Heart left ventricle (tissue), 16 donors: ENCODE measurements around the gene TSPAN13. TPM values are rescaled to one million over a fixed set of nuclear protein-coding genes. Genes with fewer than 3 reads are reported as not detected.

Experiments used
- ATAC-seq, 4 donors: fragments of 200-7000 bp; cut with Tn5 transposase; one replicate each; pipeline ENCODE4 v1.9.1; 2020 to 2022; ENCODE audit warnings: moderate library complexity in 4 of 4, mild to moderate bottlenecking in 3 of 4, moderate number of reproducible peaks in 1 of 4
- DNase-seq, 5 donors: peaks; one replicate each; pipeline ENCODE4 v3.0.0-alpha.2; 2020
- H3K27ac ChIP-seq, 12 donors: fragments of 200-600 bp; sonication (generic) in 4 of 12; one replicate each; pipeline versions ENCODE4 v1.5.0 to v1.8.0; 2016 to 2022; ENCODE audit warnings: mild to moderate bottlenecking in 2 of 12
- H3K27me3 ChIP-seq, 9 donors: fragments of 200-600 bp; sonication (generic) in 2 of 9; one replicate each; pipeline versions ENCODE4 v1.5.1 to v1.8.0; 2016 to 2022; ENCODE audit warnings: mild to moderate bottlenecking in 3 of 9
- H3K36me3 ChIP-seq, 9 donors: fragments of 200-600 bp; sonication (generic) in 2 of 9; one replicate each; pipeline versions ENCODE4 v1.5.0 to v1.8.0; 2018 to 2022; ENCODE audit warnings: mild to moderate bottlenecking in 2 of 9
- H3K4me1 ChIP-seq, 12 donors: fragments of 200-600 bp; sonication (generic) in 4 of 12; one replicate each; pipeline versions ENCODE4 v1.5.0 to v1.8.0; 2016 to 2022; ENCODE audit warnings: mild to moderate bottlenecking in 3 of 12
- H3K4me3 ChIP-seq, 12 donors: fragments of 200-600 bp; sonication (generic) in 4 of 12; one replicate each; pipeline versions ENCODE4 v1.5.0 to v1.8.0; 2017 to 2022; ENCODE audit warnings: mild to moderate bottlenecking in 9 of 12, moderate library complexity in 4 of 12
- H3K9me3 ChIP-seq, 12 donors: fragments of 200-600 bp; sonication (generic) in 4 of 12; one replicate each; pipeline versions ENCODE4 v1.5.0 to v1.8.0; 2016 to 2022; ENCODE audit warnings: mild to moderate bottlenecking in 1 of 12
- CTCF ChIP-seq, 12 donors: fragments of 200-600 bp; sonication (generic) in 4 of 12; IDR thresholded peaks; one replicate each; pipeline versions ENCODE4 v1.5.0 to v1.8.0; 2018 to 2022; ENCODE audit warnings: antibody characterized with exemption in 12 of 12, mild to moderate bottlenecking in 5 of 12
- POLR2A ChIP-seq, 2 donors: fragments of 450-650 bp; IDR thresholded peaks; one replicate each; pipeline ENCODE4 v1.6.1; 2017; ENCODE audit warnings: antibody characterized with exemption in 2 of 2, mild to moderate bottlenecking in 2 of 2, moderate library complexity in 2 of 2
- WGBS, 4 donors: extraction: QIAGEN DNeasy Blood & Tissue Kit in 2 of 4; methylation state at CpG; one replicate each; pipeline versions ENCODE4 v1.1.5 to v1.1.7; 2013 to 2018; 5-methylcytosine and 5-hydroxymethylcytosine counted together
- intact Hi-C, 10 donors: fragments of 100-400 bp; cut with DNase I; formaldehyde crosslinking; loops; one replicate each; pipeline versions ENCODE4 v1.11.1 to v1.14.2; 2022
- polyA plus RNA-seq, 2 donors: library from polyadenylated mRNA; stranded (reverse); fragments of 200-250 nt; gene quantifications; one replicate each; pipeline ENCODE4 v1.2.3, GENCODE V29; 2013
- total RNA-seq, 9 donors: library from RNA; depleted of rRNA in 2 of 9; stranded (reverse); fragments of >200 nt in 2 of 9; fragmentation: NEBNext Ultra II Directional in 3 of 9; extraction: Animal tissue kit (Norgen Biotek cat#: 25700) in 3 of 9; gene quantifications; one replicate each; pipeline versions ENCODE4 v1.1.0 to v1.2.4, GENCODE V29; 2016 to 2023
- donor health status: ischemic (EF 13 %, LVEDD 7.1; RV severe dilation, severe dysfunction).
- donor health status: healthy with polysubstance abuse.
- donor health status: DM: no; HTN: yes; CAD: no.
- donor health status: DM: no; HTN: no; CAD: no.
- donor health status: ischemic (EF 25% LVEDD 6.9; RV normal size, moderate dysfunction).
- donor health status: ischemic (EF 25% LVEDD 5.7; RV mildly dilated, moderate dysfunction).
- donor health status: healthy.
- donor health status: DM: yes; HTN: yes; CAD: no.
- donor health status: ischemic (EF 35%, LVEDD 5.7; RV mildly dilated, moderate dysfunction).
- donor health status: nonischemic (EF 11% LVEDD 7.7; RV severe dilation, severe dysfunction).
- donor health status: DM: yes; HTN: yes; CAD: no.
- donor health status: PGD.
- donor health status: ischemic (EF 29% LVEDD 5.4; RV normal size, mild dysfunction).
- donor health status: nonischemic (EF 23%, LVEDD 6.1; RV moderate dilation, normal function).

TSPAN13 gene
- total and polyA plus RNA-seq, 11 donors: 7.4 to 39.5 (median 14.8) TPM

- ATAC-seq (no peak), DNase-seq (no peak)
- H3K9me3 ChIP-seq: no peaks in the 10 kb centered on the region
- TF ChIP-seq CTCF (IDR thresholded peaks at IDR 0.05): no peak
- TF ChIP-seq POLR2A (IDR thresholded peaks at IDR 0.05): no peak
- no peaks in the 10 kb centered on the region for H3K36me3 ChIP-seq
- H3K4me3 ChIP-seq: no peak overlapping the region
- H3K4me1 ChIP-seq: no peaks in the 10 kb centered on the region
- WGBS, 4 donors: 92 to 98% (median 97%) methylated on average over 1 of the region's 1 CpG
- H3K27ac ChIP-seq: no peak overlapping the region
- intact Hi-C loops: loop anchor here in 1 of 10 donors (10.0 kb wide), 1 partner anchor 435 kb away; no protein-coding TSS in a partner anchor
- no peaks in the 10 kb centered on the region for H3K27me3 ChIP-seq
Measured at GRCh38 chr7:16719699-16720098, 33.9 kb upstream of the TSPAN13 start.

- Histone ChIP-seq H3K36me3 (no peaks in the 10 kb centered on the region), H3K27ac (no peak overlapping the region), H3K4me3 (no peak overlapping the region), H3K4me1 (no peaks in the 10 kb centered on the region), H3K9me3 (no peaks in the 10 kb centered on the region), H3K27me3 (no peaks in the 10 kb centered on the region)
- no peak for TF ChIP-seq POLR2A (IDR thresholded peaks at IDR 0.05)
- no peak for TF ChIP-seq CTCF (IDR thresholded peaks at IDR 0.05)
- WGBS, 4 donors: 75 to 86% (median 79%) methylated on average over 4 of the region's 4 CpGs
- intact Hi-C loops: loop anchor here in 1 of 10 donors (10.0 kb wide), 1 partner anchor 433 kb away; no protein-coding TSS in a partner anchor
- ATAC-seq (no peak), DNase-seq (no peak)
Measured at GRCh38 chr7:16721541-16721940, 32.0 kb upstream of the TSPAN13 start.

- no peak for TF ChIP-seq CTCF (IDR thresholded peaks at IDR 0.05)
- TF ChIP-seq POLR2A (IDR thresholded peaks at IDR 0.05): no peak
- no peaks in the 10 kb centered on the region for H3K27me3 ChIP-seq
- H3K4me1 ChIP-seq: no peaks in the 10 kb centered on the region
- ATAC-seq (no peak), DNase-seq (no peak)
- no peak overlapping the region for H3K27ac ChIP-seq
- no peaks in the 10 kb centered on the region for H3K36me3 ChIP-seq
- no peak overlapping the region for H3K4me3 ChIP-seq
- intact Hi-C loops: loop anchor here in 1 of 10 donors (10.0 kb wide), 1 partner anchor 430 kb away; no protein-coding TSS in a partner anchor
- WGBS, 4 donors: 88 to 97% (median 97%) methylated on average over 1 of the region's 1 CpG
- H3K9me3 ChIP-seq: no peaks in the 10 kb centered on the region
Measured at GRCh38 chr7:16724344-16724743, 29.2 kb upstream of the TSPAN13 start.

GRCh38 chr7:16726189-16726588 is 27.4 kb upstream of the TSPAN13 start:
- intact Hi-C loops: loop anchor here in 1 of 10 donors (10.0 kb wide), 1 partner anchor 429 kb away; no protein-coding TSS in a partner anchor
- 87 to 97% (median 95%) methylated on average over 2 of the region's 2 CpGs for WGBS, 4 donors
- no peak overlapping the region for H3K4me3 ChIP-seq
- no peaks in the 10 kb centered on the region for H3K9me3 ChIP-seq
- no peaks in the 10 kb centered on the region for H3K27me3 ChIP-seq
- ATAC-seq (no peak), DNase-seq (no peak)
- no peaks in the 10 kb centered on the region for H3K4me1 ChIP-seq
- TF ChIP-seq CTCF (IDR thresholded peaks at IDR 0.05): no peak
- TF ChIP-seq POLR2A (IDR thresholded peaks at IDR 0.05): no peak
- H3K27ac ChIP-seq: no peak overlapping the region
- no peaks in the 10 kb centered on the region for H3K36me3 ChIP-seq
